IMR-90 (cell line): ENCODE measurements around the gene LRATD1. TPM values are rescaled to one million over a fixed set of nuclear protein-coding genes. Genes with fewer than 3 reads are reported as not detected.

ENCODE experiments used
- ATAC-seq: fragments of 200-7000 bp; cut with Tn5 transposase; 2 replicates; pipeline ENCODE4 v1.9.1; 2020; ENCODE audit warnings: low read depth, mild to moderate bottlenecking, moderate library complexity
- BruUV-seq: library from RNA; stranded (reverse); fragments of 400-500 nt; replicated peaks from 2 replicates; lab custom pipeline; 2021; lab: Mats Ljungman, UMichigan
- CTCF ChIA-PET: fragments of 300-600 bp; formaldehyde crosslinking; extraction: SDS; loops from one replicate; lab custom pipeline; 2021; ENCODE audit warnings: antibody characterized with exemption; lab: Yijun Ruan, JAX
- POLR2A ChIA-PET: fragments of 300-600 bp; sonication (Branson Sonifier 250); formaldehyde crosslinking; loops from one replicate; lab custom pipeline; 2022; ENCODE audit warnings: antibody characterized with exemption; ENCODE audit not compliant: unreplicated experiment; lab: Charles Lee
- DNase-seq: peaks from one replicate; pipeline ENCODE4 v3.0.0; 2013
- H2AFZ ChIP-seq: replicated peaks from 2 replicates; pipeline ENCODE3; 2013; ENCODE audit warnings: low read length, mild to moderate bottlenecking; ENCODE audit not compliant: poor library complexity
- H2AK5ac ChIP-seq: 2 replicates; pipeline ENCODE4 v1.6.1; 2013; ENCODE audit warnings: low read depth, low read length, inconsistent platforms
- H2AK9ac ChIP-seq: replicated peaks from 2 replicates; pipeline ENCODE3; 2013; ENCODE audit warnings: mild to moderate bottlenecking, low read depth, low read length, moderate library complexity; ENCODE audit not compliant: poor library complexity
- H2BK120ac ChIP-seq: 2 replicates; pipeline ENCODE4 v1.6.1; 2013; ENCODE audit warnings: low read depth, low read length, inconsistent platforms
- H2BK15ac ChIP-seq: 3 replicates; pipeline ENCODE4 v1.6.1; 2013; ENCODE audit warnings: low read depth, low read length, inconsistent platforms
- H2BK20ac ChIP-seq: 2 replicates; pipeline ENCODE4 v1.6.1; 2013; ENCODE audit warnings: low read depth, mild to moderate bottlenecking, inconsistent platforms, low read length, moderate library complexity
- H2BK5ac ChIP-seq: 2 replicates; pipeline ENCODE4 v1.6.1; 2013; ENCODE audit warnings: mild to moderate bottlenecking, low read depth, low read length, inconsistent platforms; ENCODE audit not compliant: poor library complexity, severe bottlenecking
- H3K14ac ChIP-seq: replicated peaks from 2 replicates; pipeline ENCODE4 v1.6.1; 2013; ENCODE audit warnings: low read depth, low read length, inconsistent platforms
- H3K18ac ChIP-seq: 2 replicates; pipeline ENCODE4 v1.6.1; 2013; ENCODE audit warnings: low read depth, low read length, control low read depth
- H3K23ac ChIP-seq: 2 replicates; pipeline ENCODE4 v1.6.1; 2013; ENCODE audit warnings: low read depth, low read length, inconsistent platforms
- H3K27ac ChIP-seq: 2 replicates; pipeline ENCODE4 v1.5.1; 2013; ENCODE audit warnings: mild to moderate bottlenecking, control low read depth, low read length; ENCODE audit not compliant: insufficient read depth
- H3K27me3 ChIP-seq: 2 replicates; pipeline ENCODE4 v1.6.1; 2013; ENCODE audit warnings: low read length; ENCODE audit not compliant: control insufficient read depth, insufficient read depth
- H3K36me3 ChIP-seq: 2 replicates; pipeline ENCODE4 v1.6.1; 2013; ENCODE audit warnings: low read length, mixed read lengths; ENCODE audit not compliant: control insufficient read depth, insufficient read depth
- H3K4ac ChIP-seq: 2 replicates; pipeline ENCODE4 v1.6.1; 2013; ENCODE audit warnings: low read depth, low read length, inconsistent platforms
- H3K4me1 ChIP-seq: 2 replicates; pipeline ENCODE4 v1.6.1; 2013; ENCODE audit warnings: low read length, mixed read lengths; ENCODE audit not compliant: control insufficient read depth, insufficient read depth
- H3K4me2 ChIP-seq: 2 replicates; pipeline ENCODE4 v1.6.1; 2013; ENCODE audit warnings: low read depth, mild to moderate bottlenecking, control low read depth, low read length, moderate library complexity
- H3K4me3 ChIP-seq: 2 replicates; pipeline ENCODE4 v1.5.1; 2013; ENCODE audit warnings: low read depth, mild to moderate bottlenecking, control low read depth, low read length, moderate library complexity; ENCODE audit not compliant: insufficient read depth
- H3K56ac ChIP-seq: 2 replicates; pipeline ENCODE4 v1.6.1; 2013; ENCODE audit warnings: low read length, inconsistent platforms; ENCODE audit not compliant: insufficient read depth; ENCODE audit errors: extremely low read depth
- H3K79me1 ChIP-seq, 2 experiments: 2 replicates each; pipeline ENCODE4 v1.6.1; 2013; ENCODE audit warnings: low read length in 2 of 2, inconsistent platforms in 1 of 2, low read depth in 1 of 2
- H3K9ac ChIP-seq: 2 replicates; pipeline ENCODE4 v1.6.1; 2013; ENCODE audit warnings: low read depth, low read length, control low read depth
- H3K9me1 ChIP-seq: 2 replicates; pipeline ENCODE4 v1.6.1; 2013; ENCODE audit warnings: low read length, inconsistent platforms; ENCODE audit not compliant: insufficient read depth
- H3K9me3 ChIP-seq: 2 replicates; pipeline ENCODE4 v1.6.1; 2013; ENCODE audit warnings: low read length; ENCODE audit not compliant: control insufficient read depth, insufficient read depth
- H4K20me1 ChIP-seq: 2 replicates; pipeline ENCODE4 v1.6.1; 2013; ENCODE audit warnings: low read length, inconsistent platforms; ENCODE audit not compliant: insufficient read depth
- H4K5ac ChIP-seq: 2 replicates; pipeline ENCODE4 v1.6.1; 2013; ENCODE audit warnings: mild to moderate bottlenecking, low read depth, low read length, control low read depth
- H4K8ac ChIP-seq, 2 experiments: 2 replicates each; pipeline ENCODE4 v1.6.1; 2013; ENCODE audit warnings: low read depth in 2 of 2, low read length in 2 of 2, control low read depth in 1 of 2, inconsistent platforms in 1 of 2
- H4K91ac ChIP-seq: 2 replicates; pipeline ENCODE4 v1.6.1; 2013; ENCODE audit warnings: low read depth, low read length, inconsistent platforms; ENCODE audit not compliant: insufficient read depth
- SMC3 ChIP-seq: fragments of 150-350 bp; IDR thresholded peaks from 2 replicates; pipeline ENCODE4 v1.6.1; 2016; ENCODE audit warnings: low read depth, mild to moderate bottlenecking, antibody characterized with exemption, low read length, moderate library complexity
- WGBS, 2 experiments: methylation state at CpG; one replicate each; pipeline versions ENCODE4 v1.1.5 to v1.1.7; 2013; ENCODE audit warnings: missing lambda C conversion rate in 2 of 2; ENCODE audit not compliant: insufficient read length in 1 of 2; ENCODE audit errors: extremely low coverage in 2 of 2; 5-methylcytosine and 5-hydroxymethylcytosine counted together
- dilution Hi-C: fragments of 300-500 bp; cut with HindIII; formaldehyde crosslinking; loops from one replicate; pipeline ENCODE4 v1.14.3; 2018; ENCODE audit warnings: low sequenced_read_pairs; ENCODE audit not compliant: unreplicated experiment
- in situ Hi-C: fragments of 300-500 bp; cut with MboI; formaldehyde crosslinking; loops from 3 replicates; pipeline ENCODE4 v1.14.3; 2019; ENCODE audit warnings: low sequenced_read_pairs, inconsistent platforms, mixed read lengths
- intact Hi-C: fragments of 100-400 bp; cut with micrococcal nuclease; formaldehyde crosslinking; loops from 2 replicates; pipeline ENCODE4 v1.10.0; 2022
- polyA plus RNA-seq, 3 experiments: library from polyadenylated mRNA; depleted of rRNA; stranded (reverse); fragments of >200 nt; gene quantifications; 2 replicates each; pipeline ENCODE4 v1.2.3, GENCODE V29; 2012; ENCODE audit warnings: low replicate concordance in 1 of 3
- total RNA-seq: library from RNA; depleted of rRNA; stranded (reverse); fragments of >200 nt; gene quantifications from 2 replicates; pipeline ENCODE4 v1.2.3, GENCODE V29; 2012

The LRATD1 gene
- total and polyA plus RNA-seq, 2 of the 4 experiments (the other 2 are of a cell fraction): 0.18 to 0.60 TPM

DNA sequence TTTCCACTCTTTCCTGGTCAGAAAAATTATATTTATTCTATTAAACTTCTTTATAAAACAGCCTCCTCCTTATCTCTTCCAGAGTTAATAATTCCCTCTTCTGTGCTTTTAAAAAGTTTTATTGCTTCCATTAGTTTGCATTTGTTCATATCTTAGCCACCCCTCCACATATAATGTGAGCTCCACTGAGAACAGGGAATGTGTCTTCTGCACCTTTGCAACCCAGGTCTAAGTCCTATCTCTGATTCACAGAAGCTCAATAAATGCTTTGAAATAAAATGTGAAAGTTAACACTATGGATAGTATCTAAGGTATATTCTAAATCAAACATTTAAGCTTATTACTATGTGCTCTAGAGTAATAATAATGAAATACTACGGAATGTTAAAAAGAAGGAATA is 9.3 kb upstream of the LRATD1 start:
- Histone ChIP-seq H2AK9ac (no peak overlapping the region), H3K9me1 (no peaks in the 10 kb centered on the region), H3K9me3 (no peaks in the 10 kb centered on the region), H3K79me1 (no peaks in the 10 kb centered on the region), H3K14ac (no peak overlapping the region), H4K8ac (no peak overlapping the region), H3K36me3 (no peaks in the 10 kb centered on the region), H4K20me1 (no peaks in the 10 kb centered on the region), H2BK15ac (no peak overlapping the region), H3K9ac (no peak overlapping the region), H2AK5ac (no peak overlapping the region), H3K4me1 (no peaks in the 10 kb centered on the region), H2BK5ac (no peak overlapping the region), H4K91ac (no peak overlapping the region), H3K4me2 (no peak overlapping the region), H3K56ac (no peak overlapping the region), H3K4ac (no peak overlapping the region), H2AFZ (no peak overlapping the region), H3K27me3 (no peaks in the 10 kb centered on the region), H3K23ac (no peak overlapping the region), H3K18ac (no peak overlapping the region), H3K27ac (no peak overlapping the region), H2BK20ac (no peak overlapping the region), H4K5ac (no peak overlapping the region), H2BK120ac (no peak overlapping the region), H3K4me3 (no peak overlapping the region)
- BruUV-seq: no TSS peak
- dilution Hi-C loops (no loop called here), intact Hi-C loops (no loop called here), in situ Hi-C loops (no loop called here)
- WGBS, 2 experiments: no CpG with 5 or more reads among the region's 1 CpG
- CTCF ChIA-PET: interaction anchor here (0.7 kb wide), 1 partner anchor 59 kb away, joined by 3 read pairs; no protein-coding TSS in a partner anchor
- POLR2A ChIA-PET: no interaction called here
- DNase-seq: no peak
- no peak for ATAC-seq
- TF ChIP-seq SMC3: no peak
